HG03280 (cell line): ENCODE measurements around the gene SCP2.

Source experiments
- ATAC-seq: cut with Tn5 transposase; IDR thresholded peaks from one replicate; pipeline ENCODE4 v1.9.1; 2021; ENCODE audit warnings: mild to moderate bottlenecking, moderate library complexity; ENCODE audit not compliant: unreplicated experiment

The SCP2 gene

DNA sequence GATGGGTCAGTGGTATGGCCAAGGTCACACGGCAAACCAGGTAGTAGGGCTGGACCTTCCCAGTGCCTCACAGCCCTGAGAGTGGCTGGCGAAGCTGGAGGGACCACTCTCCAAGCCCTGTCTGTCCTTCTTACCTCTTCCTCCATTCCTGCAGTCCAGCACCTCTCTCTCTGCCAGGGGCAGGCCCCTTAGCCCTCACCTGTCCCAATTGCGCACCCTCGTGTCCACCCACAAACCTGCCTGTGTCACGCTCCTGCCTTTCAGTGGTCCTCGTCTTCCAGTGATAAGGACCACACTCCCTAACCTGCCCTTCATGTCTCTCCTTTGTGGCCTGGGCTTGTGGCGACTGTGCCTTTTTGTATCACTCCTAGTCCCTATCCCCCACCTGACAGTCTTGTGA is 138.3 kb downstream of the SCP2 start:
- ATAC-seq = no peak

GRCh38 chr1:53066488-53066887 is 139.4 kb downstream of the SCP2 start:
- no peak for ATAC-seq

DNA sequence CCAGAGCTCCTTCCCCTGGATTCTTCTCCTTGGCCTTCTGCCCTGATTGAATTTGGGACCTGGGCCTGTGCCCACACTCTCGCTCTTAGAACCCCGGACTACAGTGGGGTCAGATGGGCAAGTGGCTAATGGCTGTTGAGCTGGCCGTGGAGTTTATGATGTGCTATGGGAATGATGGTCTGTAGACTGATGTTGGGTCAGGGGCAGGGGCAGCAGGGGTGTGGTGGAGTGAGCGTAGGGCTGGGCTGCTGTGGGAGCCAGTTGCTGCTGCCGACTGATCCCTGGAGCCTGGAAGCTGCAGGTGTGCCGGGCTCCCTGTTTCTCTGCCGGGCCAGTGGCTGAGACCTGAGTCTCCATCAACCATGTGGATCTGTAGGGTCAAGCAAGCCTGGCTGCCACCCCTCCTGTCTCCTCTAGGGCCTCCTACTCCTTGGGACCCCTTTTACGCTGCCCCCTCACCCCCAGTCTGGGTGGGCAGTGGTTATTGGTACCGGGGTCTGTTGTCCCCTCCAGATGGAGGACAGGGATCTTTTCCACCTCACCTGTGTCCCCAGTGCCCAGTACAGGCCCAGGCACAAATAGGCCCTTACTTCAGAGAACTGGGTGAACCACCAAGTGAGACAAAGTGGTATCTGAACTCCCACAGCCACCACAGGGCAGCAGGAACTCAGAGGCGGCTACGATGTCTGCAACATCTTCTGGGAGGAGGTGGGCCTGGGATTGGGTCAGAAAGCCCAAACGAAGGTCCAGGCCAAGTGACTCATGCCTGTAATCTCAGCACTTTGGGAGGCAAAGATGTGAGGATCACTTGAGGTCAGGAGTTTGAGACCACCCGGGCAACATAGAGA is 140.0 kb downstream of the SCP2 start:
- ATAC-seq = no peak

DNA sequence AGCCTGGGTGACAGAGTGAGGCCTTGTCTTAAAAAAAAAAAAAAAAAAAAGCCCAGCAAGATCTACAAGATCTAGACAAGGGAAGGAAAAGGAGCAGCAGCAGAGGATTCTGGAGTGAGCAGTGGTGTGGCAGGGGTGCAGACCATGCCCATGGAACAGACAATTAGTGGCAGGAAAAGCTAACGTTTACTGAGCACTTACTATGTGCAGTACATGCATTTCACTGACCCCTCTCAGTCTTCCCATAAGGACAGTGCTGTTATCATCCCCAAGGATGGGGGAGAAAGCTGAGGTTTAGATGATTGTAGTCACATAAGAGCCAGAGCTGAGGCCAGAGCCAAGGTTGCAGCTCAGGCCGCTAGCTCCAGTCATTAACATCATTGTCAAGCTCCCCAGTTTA is 140.8 kb downstream of the SCP2 start:
- no peak for ATAC-seq

DNA sequence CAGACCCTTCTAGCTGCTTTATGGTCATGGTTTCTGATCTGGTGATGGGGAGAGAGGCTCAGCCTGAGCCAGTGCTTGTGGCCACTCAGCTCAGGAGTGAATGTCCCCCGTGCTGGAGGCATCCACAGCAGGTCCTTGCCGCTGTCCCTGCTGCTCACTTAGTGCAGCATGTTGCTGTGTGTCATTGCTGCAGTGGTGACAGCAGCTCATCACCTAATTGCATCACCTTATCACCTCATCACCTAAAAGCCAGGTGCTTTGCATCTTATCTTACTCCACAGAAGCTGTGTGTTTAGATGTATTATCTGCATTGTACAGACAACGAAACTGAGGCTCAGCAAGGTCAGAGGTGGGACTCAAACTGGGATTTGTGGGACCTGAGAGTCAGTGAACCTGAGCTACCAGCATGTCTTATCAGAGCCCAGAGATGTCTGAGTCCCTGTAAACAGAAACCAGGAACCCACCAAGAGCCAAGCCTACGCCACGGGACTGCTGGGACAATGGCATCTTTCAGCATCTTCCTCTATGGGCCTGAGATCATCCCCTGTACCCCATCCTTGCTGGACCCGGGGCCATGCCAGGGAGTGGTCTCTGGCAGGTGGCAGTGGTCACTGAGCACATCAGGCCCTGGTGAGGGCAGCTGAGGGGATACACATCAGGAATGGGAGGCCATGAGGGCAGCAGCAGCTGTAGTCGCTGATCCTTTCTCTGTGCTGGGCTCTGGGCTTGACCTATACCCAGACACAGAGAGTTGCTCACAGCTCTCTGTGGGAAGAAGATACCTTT is 141.4 kb downstream of the SCP2 start:
- ATAC-seq = no peak

- no peak for ATAC-seq
Observed at GRCh38 chr1:53069265-53069662, 142.2 kb downstream of the SCP2 start.

GRCh38 chr1:53069663-53070327 is 142.7 kb downstream of the SCP2 start:
- no peak for ATAC-seq

DNA sequence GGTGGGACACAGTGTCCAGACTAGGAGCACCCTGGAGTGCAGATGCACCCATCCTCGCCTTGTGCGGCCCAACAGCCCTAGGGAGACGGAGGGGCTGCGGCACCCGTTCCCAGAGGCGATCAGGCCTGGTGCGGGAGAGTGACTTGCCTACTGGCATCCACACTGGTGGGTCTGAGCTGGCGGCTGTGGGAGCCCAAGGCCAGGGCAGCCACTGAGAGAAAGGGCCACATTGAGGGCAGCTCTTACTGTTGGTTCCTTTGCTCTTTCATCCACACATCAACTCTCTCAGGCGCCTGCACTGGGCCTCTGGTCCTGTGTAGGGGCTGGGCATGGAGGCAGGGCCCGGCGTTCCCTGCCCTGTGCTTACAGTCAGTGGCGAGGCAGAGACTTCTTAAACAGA is 143.5 kb downstream of the SCP2 start:
- ATAC-seq = no peak

GRCh38 chr1:53071167-53071865 is 144.2 kb downstream of the SCP2 start:
- ATAC-seq = no peak

- no peak for ATAC-seq
Observed at GRCh38 chr1:53071915-53072314, 144.8 kb downstream of the SCP2 start.

- no peak for ATAC-seq
Observed at GRCh38 chr1:53073287-53073686, 146.2 kb downstream of the SCP2 start.

- ATAC-seq = no peak
Observed at GRCh38 chr1:53073868-53074311, 146.8 kb downstream of the SCP2 start.

GRCh38 chr1:53074313-53075154 is 147.5 kb downstream of the SCP2 start:
- ATAC-seq = no peak

- ATAC-seq = no peak
Observed at GRCh38 chr1:53075206-53075605, 148.1 kb downstream of the SCP2 start.

- ATAC-seq = no peak
Observed at GRCh38 chr1:53075761-53076163, 148.7 kb downstream of the SCP2 start.

GRCh38 chr1:53076165-53076564 is 149.1 kb downstream of the SCP2 start:
- ATAC-seq = no peak

- ATAC-seq = no peak
Observed at GRCh38 chr1:53076721-53077598, 149.9 kb downstream of the SCP2 start.

DNA sequence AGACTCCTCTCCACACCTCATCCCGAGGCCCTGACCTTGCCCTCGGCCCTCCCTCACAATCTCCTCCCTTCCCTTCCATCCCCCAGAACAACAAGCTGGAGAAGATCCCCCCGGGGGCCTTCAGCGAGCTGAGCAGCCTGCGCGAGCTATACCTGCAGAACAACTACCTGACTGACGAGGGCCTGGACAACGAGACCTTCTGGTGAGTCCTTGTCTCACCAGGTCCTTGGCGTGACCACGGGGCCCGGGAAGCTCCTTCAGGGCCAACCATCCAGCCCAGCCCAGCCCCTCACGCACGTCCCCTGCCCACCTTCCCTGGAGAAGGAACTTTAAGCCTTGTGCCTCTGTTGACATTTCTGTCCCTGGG is 150.5 kb downstream of the SCP2 start:
- ATAC-seq = no peak
